Raji (cell line): ENCODE measurements around the gene ACTR3C.

Experiments
- POLR2A ChIP-seq: IDR thresholded peaks from 2 replicates; pipeline ENCODE4 v1.6.1; 2011; ENCODE audit warnings: low read depth, low read length, control low read depth; ENCODE audit not compliant: insufficient read depth

ACTR3C gene

GRCh38 chr7:150361807-150362621, 38.7 kb upstream of the ACTR3C start:
- no peak for TF ChIP-seq POLR2A

DNA sequence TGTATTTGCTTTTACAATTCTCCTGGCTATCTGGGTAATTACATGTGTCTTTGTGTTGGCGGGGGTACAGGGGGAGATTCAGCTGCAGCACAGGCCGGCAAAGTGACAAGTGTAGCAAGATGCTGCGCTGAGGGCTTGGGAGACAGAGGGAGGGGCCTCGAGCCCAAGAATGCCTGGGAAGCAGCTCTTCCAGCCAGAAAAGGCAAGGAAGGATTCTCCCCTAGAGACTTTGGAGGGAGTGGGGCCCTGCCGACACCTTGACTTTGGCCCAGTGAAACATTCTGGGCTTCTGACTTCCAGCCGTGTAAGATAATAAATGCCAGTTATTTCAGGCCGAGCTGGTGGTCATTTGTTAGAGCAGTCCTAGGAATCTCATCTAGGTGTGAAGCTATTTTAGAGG, 38.1 kb upstream of the ACTR3C start:
- TF ChIP-seq POLR2A = no peak

DNA sequence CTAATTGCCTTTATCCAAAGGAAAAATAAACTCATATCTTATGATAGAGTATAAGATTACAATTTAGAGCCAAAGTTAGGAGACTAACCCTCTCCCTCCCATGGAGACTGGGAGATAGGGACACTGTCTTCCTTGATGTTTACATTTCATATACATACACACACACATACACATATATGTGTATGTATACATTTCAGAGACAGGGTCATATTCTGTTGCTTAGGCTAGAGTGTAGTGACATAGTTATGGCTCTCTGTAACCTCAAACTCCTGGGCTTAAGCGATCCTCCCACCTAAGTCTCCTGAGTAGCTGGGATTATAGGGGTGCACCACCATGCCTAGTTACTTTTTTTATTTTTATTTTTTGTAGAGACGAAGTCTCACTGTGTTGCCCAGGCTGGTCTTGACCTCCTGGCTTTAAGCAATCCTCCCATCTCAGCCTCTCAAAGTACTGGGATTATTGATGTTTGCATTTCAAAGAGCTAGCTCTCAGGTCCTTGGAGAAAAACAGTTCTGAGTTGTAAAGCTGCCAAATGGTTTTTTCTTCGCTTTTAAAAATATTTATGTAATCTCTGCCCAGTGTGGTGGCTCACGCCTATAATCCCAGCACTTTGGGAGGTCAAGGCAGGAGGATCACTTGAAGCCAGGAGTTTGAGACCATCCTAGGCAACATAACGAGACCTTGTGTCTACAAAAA, 37.2 kb upstream of the ACTR3C start:
- no peak for TF ChIP-seq POLR2A

GRCh38 chr7:150359622-150360362, 36.4 kb upstream of the ACTR3C start:
- no peak for TF ChIP-seq POLR2A

DNA sequence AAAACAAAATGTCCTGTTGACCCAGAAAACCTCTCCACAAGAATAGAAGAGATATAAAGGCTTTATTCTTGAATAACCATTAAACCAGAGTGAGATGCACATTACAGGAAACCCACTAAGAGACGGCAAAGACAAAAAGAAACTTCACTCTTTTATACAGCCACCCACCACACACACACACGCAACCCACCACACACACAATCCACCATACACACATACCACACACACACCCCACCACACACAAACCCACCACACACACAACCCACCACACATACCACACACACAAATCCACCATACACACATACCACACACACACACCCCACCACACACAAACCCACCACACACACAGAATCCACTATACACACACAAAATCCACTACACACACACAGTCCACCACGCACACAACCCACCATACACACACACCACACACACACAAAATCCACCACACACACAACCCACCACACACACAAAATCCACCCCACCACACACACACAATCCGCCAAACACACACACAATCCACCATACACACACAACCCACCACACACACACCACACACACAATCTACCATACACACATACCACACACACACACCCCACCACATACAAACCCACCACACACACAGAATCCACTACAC, 35.8 kb upstream of the ACTR3C start:
- TF ChIP-seq POLR2A = no peak

- no peak for TF ChIP-seq POLR2A
These were observed 35.1 kb upstream of the ACTR3C start for GRCh38 chr7:150358433-150358832.

- no peak for TF ChIP-seq POLR2A
These were observed 34.6 kb upstream of the ACTR3C start for GRCh38 chr7:150357771-150358427.

DNA sequence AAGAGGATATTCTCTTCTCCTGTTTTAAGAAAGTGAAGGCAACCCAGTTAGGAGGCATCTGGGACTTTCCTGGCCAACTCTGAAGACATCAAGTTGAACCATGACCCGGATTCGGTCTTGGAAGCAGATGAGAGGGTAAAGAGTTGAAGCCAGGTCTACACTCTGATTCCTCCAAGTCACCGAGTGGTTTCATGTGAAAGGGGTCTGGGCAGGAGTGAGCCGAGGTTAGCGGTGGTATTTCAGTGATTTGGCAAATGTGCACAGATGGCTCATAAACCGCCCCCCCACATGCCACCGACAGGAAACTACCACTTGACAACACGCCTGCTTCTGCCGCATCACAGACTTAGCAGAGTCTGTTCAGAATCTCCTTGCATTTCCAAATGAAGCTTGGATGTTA, 33.9 kb upstream of the ACTR3C start:
- TF ChIP-seq POLR2A = no peak

GRCh38 chr7:150356265-150356897, 33.0 kb upstream of the ACTR3C start:
- TF ChIP-seq POLR2A = no peak

DNA sequence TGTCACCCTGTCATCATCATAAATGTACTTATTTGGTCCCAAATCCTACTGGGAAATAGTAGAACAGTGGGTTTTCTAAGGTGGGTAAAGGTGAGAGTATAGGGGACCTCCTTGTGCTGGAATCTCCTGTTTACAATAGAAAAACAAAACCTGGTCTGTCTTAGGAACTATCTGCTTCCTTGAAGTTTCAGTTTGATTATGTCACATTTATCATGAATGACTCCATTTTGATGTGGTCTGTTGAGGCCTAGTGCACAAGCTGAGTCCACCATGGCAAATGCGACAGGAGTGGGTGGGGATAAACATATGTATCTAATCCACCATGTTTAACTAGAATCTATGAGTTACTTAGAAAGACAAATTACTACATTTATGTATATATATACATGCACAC, 32.3 kb upstream of the ACTR3C start:
- TF ChIP-seq POLR2A = no peak

- TF ChIP-seq POLR2A = no peak
These were observed 28.3 kb upstream of the ACTR3C start for GRCh38 chr7:150351587-150352194.

- TF ChIP-seq POLR2A = no peak
These were observed 23.6 kb upstream of the ACTR3C start for GRCh38 chr7:150346922-150347321.

- no peak for TF ChIP-seq POLR2A
These were observed 21.7 kb upstream of the ACTR3C start for GRCh38 chr7:150345012-150345411.

GRCh38 chr7:150344299-150344698, 21.0 kb upstream of the ACTR3C start:
- no peak for TF ChIP-seq POLR2A
